ENCODE results near the gene MEN1. TPM values are rescaled to one million over a fixed set of nuclear protein-coding genes. Genes with fewer than 3 reads are reported as not detected.

The MEN1 gene
- total RNA-seq, 1 donor from 2014 or later, result 23.5 TPM

GRCh38 chr11:64855596-64856304 is 45.4 kb upstream of the MEN1 start:
- DNase-seq (ENCODE audit: low read depth), result no peak

GRCh38 chr11:64854534-64855502 is 44.5 kb upstream of the MEN1 start:
- no peak overlapping the region for H3K4me3 ChIP-seq (ENCODE audit: low read depth, low read length)
- TF ChIP-seq CTCF (conservative IDR thresholded peaks at IDR 0.05; ENCODE audit: low read depth, low read length), result no peak
- peak; percentile 64 for DNase-seq (ENCODE audit: low read depth)

More at GRCh38 chr11:64855596-64856304, 45.4 kb upstream of the MEN1 start:
- TF ChIP-seq CTCF (conservative IDR thresholded peaks at IDR 0.05; ENCODE audit: low read depth, low read length), result no peak
- H3K4me3 ChIP-seq (ENCODE audit: low read depth, low read length), result no peak overlapping the region

- no peak for DNase-seq (ENCODE audit: low read depth)
- no peak overlapping the region for H3K4me3 ChIP-seq (ENCODE audit: low read depth, low read length)
- TF ChIP-seq CTCF (conservative IDR thresholded peaks at IDR 0.05; ENCODE audit: low read depth, low read length), result no peak
Measured at GRCh38 chr11:64854157-64854533, 43.8 kb upstream of the MEN1 start.

GRCh38 chr11:64853709-64854108 is 43.4 kb upstream of the MEN1 start:
- no peak for DNase-seq (ENCODE audit: low read depth)
- no peak overlapping the region for H3K4me3 ChIP-seq (ENCODE audit: low read depth, low read length)
- no peak for TF ChIP-seq CTCF (conservative IDR thresholded peaks at IDR 0.05; ENCODE audit: low read depth, low read length)

GRCh38 chr11:64852804-64853509 is 42.6 kb upstream of the MEN1 start:
- TF ChIP-seq CTCF (conservative IDR thresholded peaks at IDR 0.05; ENCODE audit: low read depth, low read length), result no peak
- H3K4me3 ChIP-seq (ENCODE audit: low read depth, low read length), result no peak overlapping the region
- DNase-seq (ENCODE audit: low read depth), result no peak

- H3K4me3 ChIP-seq (ENCODE audit: low read depth, low read length), result no peak overlapping the region
- no peak for TF ChIP-seq CTCF (conservative IDR thresholded peaks at IDR 0.05; ENCODE audit: low read depth, low read length)
- no peak for DNase-seq (ENCODE audit: low read depth)
Measured at GRCh38 chr11:64851831-64852351, 41.5 kb upstream of the MEN1 start.

Measured in epithelial cell of proximal tubule (primary cell).